NCI-H2029 (cell line): ENCODE measurements around the gene SHROOM3.
A peak's percentile ranks its signal among the peaks of the same experiment; 100 is the strongest.
"Not testable (repeated sequence)": the region's sequence is repeated elsewhere in the genome, so short reads cannot be mapped to it uniquely, and the experiment has no call there.

Experiments
- DNase-seq: peaks from one replicate; lab custom pipeline; 2025; lab: John Stamatoyannopoulos, UW

SHROOM3 gene

GRCh38 chr4:76723924-76724323 lies 288.9 kb downstream of the SHROOM3 start:
- DNase-seq, result no peak

GRCh38 chr4:76725039-76725438 lies 290.0 kb downstream of the SHROOM3 start:
- DNase-seq, result no peak

GRCh38 chr4:76726176-76726575 lies 291.1 kb downstream of the SHROOM3 start:
- DNase-seq, result no peak

- DNase-seq, result no peak
Observed at GRCh38 chr4:76726631-76727030, 291.6 kb downstream of the SHROOM3 start.

- not testable (repeated sequence) for DNase-seq
Observed at GRCh38 chr4:76727934-76728333, 292.9 kb downstream of the SHROOM3 start.

- no peak for DNase-seq
Observed at GRCh38 chr4:76729460-76729859, 294.4 kb downstream of the SHROOM3 start.

- no peak for DNase-seq
Observed at GRCh38 chr4:76729980-76730379, 295.0 kb downstream of the SHROOM3 start.

GRCh38 chr4:76732246-76732645 lies 297.2 kb downstream of the SHROOM3 start:
- DNase-seq, result no peak

GRCh38 chr4:76733068-76733771 lies 298.2 kb downstream of the SHROOM3 start:
- peak; percentile 6 for DNase-seq

- DNase-seq, result no peak
Observed at GRCh38 chr4:76736414-76736813, 301.4 kb downstream of the SHROOM3 start.

GRCh38 chr4:76737180-76737579 lies 302.2 kb downstream of the SHROOM3 start:
- no peak for DNase-seq

- DNase-seq, result no peak
Observed at GRCh38 chr4:76737771-76738085, 302.7 kb downstream of the SHROOM3 start.

- no peak for DNase-seq
Observed at GRCh38 chr4:76738086-76738931, 303.3 kb downstream of the SHROOM3 start.

GRCh38 chr4:76740192-76740591 lies 305.2 kb downstream of the SHROOM3 start:
- no peak for DNase-seq

- DNase-seq, result no peak
Observed at GRCh38 chr4:76740866-76741662, 306.0 kb downstream of the SHROOM3 start.

GRCh38 chr4:76741663-76742020 lies 306.6 kb downstream of the SHROOM3 start:
- DNase-seq, result no peak

- no peak for DNase-seq
Observed at GRCh38 chr4:76744241-76744921, 309.4 kb downstream of the SHROOM3 start.

- no peak for DNase-seq
Observed at GRCh38 chr4:76745240-76745639, 310.2 kb downstream of the SHROOM3 start.

GRCh38 chr4:76747563-76747962 lies 312.5 kb downstream of the SHROOM3 start:
- no peak for DNase-seq

GRCh38 chr4:76748649-76749048 lies 313.6 kb downstream of the SHROOM3 start:
- DNase-seq, result peak; percentile 48

GRCh38 chr4:76749355-76749754 lies 314.3 kb downstream of the SHROOM3 start:
- DNase-seq, result no peak

GRCh38 chr4:76750716-76751115 lies 315.7 kb downstream of the SHROOM3 start:
- no peak for DNase-seq
